Activated CD4-positive, alpha-beta T cell treated with anti-CD3 and anti-CD28 coated beads for 36 hours (primary cell): ENCODE measurements around the gene RAD51B. TPM values are rescaled to one million over a fixed set of nuclear protein-coding genes. Genes with fewer than 3 reads are reported as not detected.

ENCODE experiments used
- ATAC-seq: fragments of 200-7000 bp; cut with Tn5 transposase; one replicate; pipeline ENCODE4 v1.10.0; 2021; ENCODE audit warnings: mild to moderate bottlenecking, moderate library complexity
- CTCF ChIA-PET: fragments of 350-600 bp; sonication (Branson Sonifier 250); formaldehyde crosslinking; loops from one replicate; lab custom pipeline; 2021; ENCODE audit warnings: antibody characterized with exemption; lab: Charles Lee
- POLR2A ChIA-PET: fragments of 350-600 bp; sonication (Branson Sonifier 250); formaldehyde crosslinking; loops from one replicate; lab custom pipeline; 2021; ENCODE audit warnings: antibody characterized with exemption, inconsistent platforms; lab: Charles Lee
- DNase-seq: peaks from one replicate; pipeline ENCODE4 v3.0.0-alpha.2; 2020
- H3K27ac Mint-ChIP-seq: one replicate; pipeline ENCODE4 v1.8.0; 2021; ENCODE audit warnings: mixed read lengths
- H3K27me3 Mint-ChIP-seq: one replicate; pipeline ENCODE4 v1.8.0; 2021; ENCODE audit warnings: mixed read lengths
- H3K36me3 Mint-ChIP-seq: one replicate; pipeline ENCODE4 v1.8.0; 2021; ENCODE audit warnings: low read depth, mixed read lengths
- H3K4me1 Mint-ChIP-seq: one replicate; pipeline ENCODE4 v1.8.0; 2021; ENCODE audit warnings: mixed read lengths
- H3K4me3 Mint-ChIP-seq: one replicate; pipeline ENCODE4 v1.8.0; 2021; ENCODE audit warnings: mild to moderate bottlenecking, moderate library complexity, mixed read lengths
- H3K9me3 Mint-ChIP-seq: one replicate; pipeline ENCODE4 v1.8.0; 2021; ENCODE audit warnings: low read depth, mixed read lengths
- intact Hi-C, 2 experiments: fragments of 100-400 bp; cut with DNase I in 1 of 2; cut with micrococcal nuclease in 1 of 2; formaldehyde crosslinking; loops; one replicate each; pipeline versions ENCODE4 v1.14.2 to v1.15.1; 2022 to 2024; cut with DNase I, micrococcal nuclease
- total RNA-seq, 2 experiments: library from RNA; stranded (reverse); gene quantifications; one replicate each; pipeline ENCODE4 v1.2.3, GENCODE V29; 2021

Gene RAD51B
- total RNA-seq, 2 experiments from 2014 or later, result 26.4 to 39.9 TPM

DNA sequence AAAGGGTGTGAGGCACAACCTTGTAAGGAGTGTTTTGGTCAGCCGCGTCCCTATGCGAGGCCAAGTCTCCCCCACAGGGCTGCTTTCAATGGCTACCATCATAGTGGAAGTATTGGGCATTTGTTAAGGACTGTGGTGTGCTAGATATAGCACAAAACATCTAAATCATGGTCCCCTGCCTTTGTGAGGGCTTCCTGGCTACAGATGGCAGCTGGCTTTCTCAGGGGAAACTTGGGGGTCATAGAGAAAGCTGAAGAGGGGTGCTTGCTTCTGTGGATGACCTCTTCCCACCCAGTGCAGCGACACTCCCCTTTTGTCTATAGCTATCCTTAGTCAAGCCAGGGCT is 657.5 kb downstream of the RAD51B start:
- Mint-ChIP-seq H3K27ac (no peak overlapping the region), H3K36me3 (no peaks in the 10 kb centered on the region), H3K4me3 (no peak overlapping the region), H3K4me1 (peaks cover 24% of the 10 kb centered on the region), H3K27me3 (no peaks in the 10 kb centered on the region), H3K9me3 (no peaks in the 10 kb centered on the region)
- no peak for ATAC-seq
- ChIA-PET CTCF (no interaction called here), POLR2A (no interaction called here)
- intact Hi-C loops, result no loop called here
- DNase-seq, result no peak

DNA sequence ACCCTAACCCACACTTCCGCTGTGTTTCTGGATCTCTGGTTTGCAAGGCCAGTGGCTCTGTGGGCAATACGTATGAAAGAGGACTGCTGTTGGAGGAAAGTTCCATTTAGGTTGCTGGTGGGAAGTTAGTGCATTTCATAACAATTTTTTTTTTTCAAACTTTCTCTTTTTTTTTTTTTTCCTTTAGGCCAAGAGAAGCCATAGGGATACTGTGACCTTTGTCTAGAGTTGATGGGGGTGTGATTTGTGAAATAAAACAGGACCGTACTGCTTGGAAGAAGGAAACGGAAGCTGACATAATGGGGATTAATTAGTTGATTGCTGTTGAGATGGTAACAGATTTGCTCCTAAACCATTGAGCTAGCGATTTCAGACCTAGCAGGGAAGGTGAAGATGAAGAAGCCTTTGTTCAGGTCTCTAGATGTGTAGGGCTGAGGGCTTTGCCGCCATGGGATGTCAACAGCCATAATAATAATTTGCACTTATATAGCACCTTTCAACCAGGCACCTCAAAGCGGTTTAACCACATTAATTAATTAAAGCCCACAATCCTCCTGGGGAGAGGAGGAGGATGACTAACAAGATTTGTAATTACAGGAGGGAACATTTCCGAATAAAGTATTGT is 658.0 kb downstream of the RAD51B start:
- peaks cover 27% of the 10 kb centered on the region for H3K4me1 Mint-ChIP-seq
- H3K27me3 Mint-ChIP-seq, result no peaks in the 10 kb centered on the region
- DNase-seq (no peak), ATAC-seq (no peak)
- ChIA-PET POLR2A (no interaction called here), CTCF (interaction anchor here (0.6 kb wide), 1 partner anchor 386 kb away, joined by 3 read pairs; no protein-coding TSS in a partner anchor)
- intact Hi-C loops, result no loop called here
- H3K9me3 Mint-ChIP-seq, result no peaks in the 10 kb centered on the region
- H3K36me3 Mint-ChIP-seq, result no peaks in the 10 kb centered on the region
- H3K27ac Mint-ChIP-seq, result no peak overlapping the region
- H3K4me3 Mint-ChIP-seq, result no peak overlapping the region

DNA sequence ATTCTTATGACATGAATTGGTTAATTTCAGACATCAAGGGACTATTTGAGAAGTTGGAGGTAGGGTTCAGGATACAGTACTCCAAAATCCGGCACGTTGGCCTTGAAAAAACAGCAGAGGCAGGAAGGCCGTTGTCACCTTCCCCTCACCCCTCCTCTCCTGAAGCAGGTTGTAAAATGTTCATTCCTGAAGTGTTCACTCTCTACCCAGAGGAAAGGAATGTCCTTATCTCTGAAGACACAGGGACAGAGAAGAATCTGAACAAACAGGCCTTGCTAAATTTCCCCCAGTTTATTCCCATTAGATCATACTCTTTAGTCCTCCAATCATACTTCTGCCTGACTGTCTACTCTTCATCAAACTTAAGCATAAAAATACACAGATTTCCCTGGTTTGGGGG is 659.7 kb downstream of the RAD51B start:
- ChIA-PET POLR2A (no interaction called here), CTCF (no interaction called here)
- ATAC-seq, result no peak
- Mint-ChIP-seq H3K4me3 (no peak overlapping the region), H3K9me3 (no peaks in the 10 kb centered on the region), H3K36me3 (no peaks in the 10 kb centered on the region), H3K27ac (no peak overlapping the region), H3K4me1 (peaks cover 44% of the 10 kb centered on the region), H3K27me3 (no peaks in the 10 kb centered on the region)
- intact Hi-C loops, result no loop called here
- no peak for DNase-seq

DNA sequence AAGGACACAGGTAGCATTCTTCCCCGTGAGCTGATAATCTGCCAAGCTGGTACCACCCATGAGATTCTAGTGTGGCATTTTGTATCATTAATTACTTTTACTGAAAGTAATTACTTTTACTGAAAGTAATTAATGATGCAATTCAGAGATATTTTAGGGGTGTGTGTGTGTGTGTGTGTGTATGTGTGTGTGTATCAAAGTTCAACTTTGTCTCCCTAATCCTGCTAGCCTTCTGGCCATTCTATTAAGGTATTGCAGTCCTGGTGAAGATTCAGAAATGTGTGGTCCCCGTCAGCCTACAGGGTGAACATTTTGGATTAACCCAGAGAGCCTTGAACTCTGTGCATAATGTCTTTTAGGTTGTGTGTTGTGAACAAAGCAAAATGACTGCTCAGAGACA is 662.4 kb downstream of the RAD51B start:
- ChIA-PET POLR2A (no interaction called here), CTCF (no interaction called here)
- H3K36me3 Mint-ChIP-seq, result no peaks in the 10 kb centered on the region
- H3K27me3 Mint-ChIP-seq, result no peaks in the 10 kb centered on the region
- no peak for DNase-seq
- no peak for ATAC-seq
- no peaks in the 10 kb centered on the region for H3K9me3 Mint-ChIP-seq
- H3K4me1 Mint-ChIP-seq, result peaks cover 52% of the 10 kb centered on the region
- intact Hi-C loops, result loop anchor here in 1 of 2 experiments (5.0 kb wide), 2 partner anchors 230 to 305 kb away; no protein-coding TSS in a partner anchor
- H3K27ac Mint-ChIP-seq, result no peak overlapping the region
- H3K4me3 Mint-ChIP-seq, result no peak overlapping the region

DNA sequence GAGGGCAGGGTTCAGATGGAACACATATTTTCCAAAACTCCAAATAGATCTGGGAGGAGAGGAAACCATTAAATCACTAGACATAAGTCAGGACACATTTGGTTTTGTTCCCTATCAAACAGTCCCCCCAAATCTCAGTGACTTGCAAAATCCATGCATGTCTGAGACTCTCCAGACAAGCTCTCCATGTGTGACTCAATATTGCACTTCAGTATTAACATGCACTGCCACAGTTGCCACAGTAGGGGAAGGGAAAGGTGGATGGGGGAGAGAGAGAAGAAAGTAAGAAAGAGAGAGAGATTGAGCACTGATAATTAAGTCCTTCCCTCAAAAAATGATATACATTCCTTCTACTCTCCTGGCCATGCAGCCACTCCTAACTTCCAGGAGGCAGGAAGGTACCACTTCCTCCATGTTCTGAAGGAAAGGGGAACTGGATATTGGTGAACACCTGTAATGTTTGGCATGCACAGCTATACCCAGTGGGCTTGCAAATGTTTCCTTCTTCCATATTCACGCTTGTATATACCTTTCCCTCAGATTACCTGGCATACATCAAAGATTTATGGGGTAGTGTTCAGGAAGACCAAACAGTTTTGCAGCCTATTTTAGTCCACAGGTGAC is 663.3 kb downstream of the RAD51B start:
- intact Hi-C loops, result loop anchor here in 1 of 2 experiments (5.0 kb wide), 2 partner anchors 231 to 304 kb away; no protein-coding TSS in a partner anchor
- H3K4me1 Mint-ChIP-seq, result peaks cover 56% of the 10 kb centered on the region
- no peak for DNase-seq
- CTCF ChIA-PET, result interaction anchor here (0.6 to 1.3 kb wide), 2 partner anchors 12 to 538 kb away, joined by 3 to 5 read pairs; no protein-coding TSS in a partner anchor
- H3K9me3 Mint-ChIP-seq, result no peaks in the 10 kb centered on the region
- H3K4me3 Mint-ChIP-seq, result no peak overlapping the region
- H3K27ac Mint-ChIP-seq, result peak overlapping the region; percentile 61
- H3K36me3 Mint-ChIP-seq, result no peaks in the 10 kb centered on the region
- ATAC-seq, result no peak
- H3K27me3 Mint-ChIP-seq, result no peaks in the 10 kb centered on the region
- POLR2A ChIA-PET, result no interaction called here

DNA sequence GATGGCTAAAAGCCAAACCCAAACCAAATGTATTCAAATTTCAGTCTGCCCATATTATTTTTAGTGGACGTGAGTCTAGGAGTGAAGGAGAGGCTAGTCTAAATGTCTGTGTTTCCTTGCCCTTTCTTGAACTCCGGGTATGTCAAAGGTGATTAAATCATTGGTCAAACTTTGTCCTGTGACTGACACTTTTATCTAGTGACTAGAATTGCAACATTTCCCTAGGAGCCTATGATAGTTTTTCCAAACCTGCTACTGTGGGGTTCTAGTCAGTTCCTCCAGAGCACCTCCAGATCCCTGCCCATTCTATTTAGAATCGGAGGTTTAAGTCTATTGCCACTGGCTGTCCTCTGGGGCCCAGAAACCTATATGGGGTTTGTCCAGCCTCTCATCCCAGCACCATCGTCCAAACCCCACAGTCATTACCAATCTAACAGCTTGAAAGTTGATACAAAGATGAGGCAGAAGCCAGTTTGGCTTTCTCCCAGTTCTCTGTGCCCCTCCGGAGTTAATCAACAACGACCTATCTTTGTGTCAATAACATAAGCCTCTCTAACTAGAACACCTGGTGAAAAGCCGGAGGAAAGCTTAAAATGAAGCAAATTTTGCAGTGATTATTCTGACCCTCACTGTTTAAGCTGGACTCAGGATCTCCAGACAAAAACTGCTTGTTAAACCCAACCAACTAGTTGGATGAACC is 666.6 kb downstream of the RAD51B start:
- CTCF ChIA-PET, result no interaction called here
- POLR2A ChIA-PET, result no interaction called here
- H3K9me3 Mint-ChIP-seq, result no peaks in the 10 kb centered on the region
- H3K27me3 Mint-ChIP-seq, result no peaks in the 10 kb centered on the region
- peaks cover 57% of the 10 kb centered on the region for H3K4me1 Mint-ChIP-seq
- no peak for ATAC-seq
- no peaks in the 10 kb centered on the region for H3K36me3 Mint-ChIP-seq
- DNase-seq, result no peak
- H3K27ac Mint-ChIP-seq, result no peak overlapping the region
- H3K4me3 Mint-ChIP-seq, result no peak overlapping the region
- intact Hi-C loops, result loop anchor here in 1 of 2 experiments (5.0 kb wide), 1 partner anchor 296 kb away; no protein-coding TSS in a partner anchor

DNA sequence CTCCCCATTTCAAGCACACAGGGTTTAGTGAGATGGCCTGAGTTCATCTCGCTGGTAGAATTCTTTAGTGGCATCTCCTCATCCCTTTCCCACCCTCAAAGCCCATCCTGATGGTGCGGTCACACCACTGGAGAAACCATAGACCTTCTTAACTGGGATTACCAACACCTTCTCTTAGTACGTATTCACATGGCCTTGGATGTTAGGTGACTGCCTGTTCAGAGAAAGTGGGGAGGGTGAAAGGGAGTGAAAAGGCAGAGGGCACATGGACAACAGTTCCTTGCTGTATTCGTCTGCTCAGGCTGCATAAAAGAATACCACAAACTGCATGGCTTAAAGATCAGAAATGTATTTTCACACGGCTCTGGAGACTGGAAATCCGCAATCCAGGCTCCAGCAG is 667.2 kb downstream of the RAD51B start:
- no peaks in the 10 kb centered on the region for H3K9me3 Mint-ChIP-seq
- peaks cover 51% of the 10 kb centered on the region for H3K4me1 Mint-ChIP-seq
- no peaks in the 10 kb centered on the region for H3K27me3 Mint-ChIP-seq
- no peak for DNase-seq
- H3K27ac Mint-ChIP-seq, result no peak overlapping the region
- ChIA-PET CTCF (no interaction called here), POLR2A (no interaction called here)
- no peak overlapping the region for H3K4me3 Mint-ChIP-seq
- intact Hi-C loops, result loop anchor here in 1 of 2 experiments (5.0 kb wide), 1 partner anchor 295 kb away; no protein-coding TSS in a partner anchor
- H3K36me3 Mint-ChIP-seq, result no peaks in the 10 kb centered on the region
- no peak for ATAC-seq

DNA sequence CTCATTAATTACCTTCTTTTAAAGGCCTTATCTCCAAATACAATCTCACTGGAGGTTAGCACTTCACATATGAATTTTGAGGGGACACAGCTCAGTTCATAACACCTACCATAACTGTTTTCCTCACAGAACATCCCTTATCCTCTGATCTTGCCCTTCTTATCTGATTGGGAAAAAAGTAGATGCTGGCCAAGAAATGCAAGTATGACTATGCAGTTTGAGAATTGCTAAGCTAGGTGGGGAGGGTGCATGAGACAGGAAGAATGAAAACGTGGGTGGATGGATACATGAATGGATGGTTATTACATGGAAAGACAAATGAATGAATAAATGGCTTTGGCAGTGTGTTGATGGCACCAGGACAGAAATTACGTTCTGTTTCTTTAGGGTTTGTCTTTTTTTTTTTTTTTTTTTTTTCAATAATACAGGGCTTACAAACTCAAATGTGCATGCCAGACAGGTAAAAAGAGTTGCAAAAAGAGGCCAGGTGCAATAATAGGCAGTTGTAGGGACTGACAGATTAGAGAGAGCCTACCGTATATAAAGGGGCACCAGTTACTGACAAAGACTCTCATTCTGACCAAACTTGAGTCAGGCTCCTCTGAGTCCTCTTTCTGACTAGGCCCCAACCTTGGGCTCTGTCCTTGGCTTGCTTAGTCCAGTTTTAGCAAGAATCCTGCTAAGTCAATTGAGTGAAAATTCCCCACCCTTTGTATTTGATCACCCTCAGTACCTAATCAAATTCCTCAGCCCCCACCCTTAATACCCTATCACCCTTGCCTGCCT is 668.4 kb downstream of the RAD51B start:
- ChIA-PET POLR2A (interaction anchor here (0.5 kb wide), 1 partner anchor 635 kb away, joined by 3 read pairs; no protein-coding TSS in a partner anchor), CTCF (no interaction called here)
- H3K27me3 Mint-ChIP-seq, result no peaks in the 10 kb centered on the region
- H3K4me1 Mint-ChIP-seq, result peaks cover 41% of the 10 kb centered on the region
- DNase-seq (no peak), ATAC-seq (peak; percentile 59)
- no peak overlapping the region for H3K4me3 Mint-ChIP-seq
- H3K27ac Mint-ChIP-seq, result peak overlapping the region; percentile 12
- H3K9me3 Mint-ChIP-seq, result no peaks in the 10 kb centered on the region
- intact Hi-C loops, result loop anchor here in 1 of 2 experiments (5.0 kb wide), 1 partner anchor 294 kb away; no protein-coding TSS in a partner anchor
- H3K36me3 Mint-ChIP-seq, result no peaks in the 10 kb centered on the region

DNA sequence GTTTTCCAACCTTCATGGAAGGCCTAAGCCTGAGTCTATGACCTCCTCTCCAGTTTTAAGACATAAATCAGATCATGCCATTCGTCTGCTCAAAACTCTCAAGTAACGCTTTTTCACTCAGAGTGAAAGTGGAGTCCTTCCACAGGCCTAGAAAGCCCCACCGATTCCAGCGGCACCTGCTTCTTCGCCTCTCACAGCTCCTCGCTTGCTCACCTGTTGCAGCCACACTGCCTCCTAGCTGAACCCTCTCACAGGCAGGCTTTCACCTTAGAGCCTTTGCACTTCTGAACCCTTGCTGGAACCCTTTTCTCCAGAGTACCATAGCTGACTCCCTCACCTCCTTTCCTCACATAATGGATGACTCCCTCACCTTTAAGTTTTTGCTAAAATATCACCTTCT is 672.2 kb downstream of the RAD51B start:
- H3K9me3 Mint-ChIP-seq, result no peaks in the 10 kb centered on the region
- DNase-seq (no peak), ATAC-seq (no peak)
- CTCF ChIA-PET, result interaction anchor here (0.6 kb wide), 2 partner anchors 9 to 333 kb away, joined by 3 to 6 read pairs; no protein-coding TSS in a partner anchor
- H3K36me3 Mint-ChIP-seq, result no peaks in the 10 kb centered on the region
- H3K4me1 Mint-ChIP-seq, result peaks cover 39% of the 10 kb centered on the region
- no peak overlapping the region for H3K4me3 Mint-ChIP-seq
- intact Hi-C loops, result no loop called here
- H3K27me3 Mint-ChIP-seq, result no peaks in the 10 kb centered on the region
- POLR2A ChIA-PET, result no interaction called here
- H3K27ac Mint-ChIP-seq, result no peak overlapping the region

DNA sequence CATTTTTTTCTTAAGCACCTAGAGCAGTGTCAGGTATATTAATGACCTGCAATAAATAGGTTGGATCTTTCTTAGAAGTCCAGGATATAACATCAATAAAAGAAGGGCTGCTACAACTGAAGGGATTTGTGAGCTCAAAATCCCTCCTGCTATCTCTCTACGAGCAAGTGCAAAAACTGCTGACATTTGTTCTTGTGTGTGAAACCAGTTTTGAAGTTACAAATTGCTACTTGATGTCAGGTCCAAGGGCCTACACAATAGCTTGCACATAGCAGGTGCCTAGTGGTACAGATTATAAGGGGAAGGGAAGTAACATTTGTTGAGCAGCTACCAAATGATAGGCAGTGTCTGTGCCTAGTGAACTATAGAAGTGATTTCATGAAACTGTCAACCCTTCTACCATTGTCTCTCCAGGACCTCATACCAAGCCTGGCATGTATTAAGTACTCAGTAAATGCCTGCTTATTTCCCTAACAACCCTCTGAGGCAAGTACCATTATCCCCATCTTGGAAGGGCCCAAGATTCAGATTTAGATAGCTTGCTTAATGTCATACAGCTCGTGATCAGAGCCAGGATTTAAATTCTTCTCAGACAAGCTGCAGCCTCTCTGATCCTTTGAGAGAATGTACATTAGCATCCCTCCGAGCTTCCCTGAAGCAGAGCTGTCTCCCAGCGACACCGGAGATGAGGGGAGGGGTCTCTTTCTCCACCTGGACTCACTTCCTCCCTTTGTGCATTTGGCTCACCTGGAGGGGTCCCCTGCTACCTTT is 673.0 kb downstream of the RAD51B start:
- CTCF ChIA-PET, result interaction anchor here (0.6 to 1.2 kb wide), 4 partner anchors 195 to 480 kb away, joined by 3 to 6 read pairs (median 4); no protein-coding TSS in a partner anchor
- DNase-seq (no peak), ATAC-seq (no peak)
- intact Hi-C loops, result no loop called here
- H3K27ac Mint-ChIP-seq, result no peak overlapping the region
- POLR2A ChIA-PET, result interaction anchor here (0.7 kb wide), 1 partner anchor 47 kb away, joined by 3 read pairs; no protein-coding TSS in a partner anchor
- H3K4me3 Mint-ChIP-seq, result no peak overlapping the region
- no peaks in the 10 kb centered on the region for H3K27me3 Mint-ChIP-seq
- no peaks in the 10 kb centered on the region for H3K9me3 Mint-ChIP-seq
- no peaks in the 10 kb centered on the region for H3K36me3 Mint-ChIP-seq
- H3K4me1 Mint-ChIP-seq, result peaks cover 38% of the 10 kb centered on the region
